HG03342 (cell line): ENCODE data around the gene MRPS15.

Source experiments
- ATAC-seq: cut with Tn5 transposase; IDR thresholded peaks from one replicate; pipeline ENCODE4 v1.9.1; 2021; ENCODE audit warnings: mild to moderate bottlenecking, moderate library complexity; ENCODE audit not compliant: unreplicated experiment

MRPS15 gene

GRCh38 chr1:36464605-36465393 lies 615 bp upstream of the MRPS15 start:
- peak; percentile 31 for ATAC-seq

- no peak for ATAC-seq
These were observed 751 bp downstream of the MRPS15 start for GRCh38 chr1:36463463-36463802.

GRCh38 chr1:36458910-36459309 lies 5.3 kb downstream of the MRPS15 start:
- no peak for ATAC-seq

- no peak for ATAC-seq
These were observed 6.5 kb downstream of the MRPS15 start for GRCh38 chr1:36457691-36458090.

GRCh38 chr1:36456391-36456928 lies 7.7 kb downstream of the MRPS15 start:
- no peak for ATAC-seq

- ATAC-seq: no peak
These were observed 8.8 kb downstream of the MRPS15 start for GRCh38 chr1:36455386-36455785.

GRCh38 chr1:36453600-36454388 lies 10.4 kb downstream of the MRPS15 start:
- no peak for ATAC-seq

- no peak for ATAC-seq
These were observed 11.1 kb downstream of the MRPS15 start for GRCh38 chr1:36453051-36453450.

- ATAC-seq: no peak
These were observed 13.3 kb downstream of the MRPS15 start for GRCh38 chr1:36450919-36451305.

- ATAC-seq: peak; percentile 95
These were observed 13.8 kb downstream of the MRPS15 start, which contains the start of gene OSCP1 for GRCh38 chr1:36450270-36450918. OSCP1 (minus strand) TSS chr1:36450451; CDS start chr1:36450369, 82 bp downstream.

- ATAC-seq: no peak
These were observed 15.6 kb downstream of the MRPS15 start for GRCh38 chr1:36448530-36449056.

- ATAC-seq: no peak
These were observed 16.7 kb downstream of the MRPS15 start for GRCh38 chr1:36447450-36447849.

- ATAC-seq: no peak
These were observed 17.4 kb downstream of the MRPS15 start for GRCh38 chr1:36446746-36447145.

GRCh38 chr1:36446271-36446670 lies 17.9 kb downstream of the MRPS15 start:
- ATAC-seq: no peak

- no peak for ATAC-seq
These were observed 20.9 kb downstream of the MRPS15 start for GRCh38 chr1:36443297-36443696.

- no peak for ATAC-seq
These were observed 21.8 kb downstream of the MRPS15 start for GRCh38 chr1:36442337-36442736.

- ATAC-seq: no peak
These were observed 23.5 kb downstream of the MRPS15 start for GRCh38 chr1:36440646-36441045.

- ATAC-seq: no peak
These were observed 24.1 kb downstream of the MRPS15 start for GRCh38 chr1:36440044-36440443.

- ATAC-seq: no peak
These were observed 25.5 kb downstream of the MRPS15 start for GRCh38 chr1:36438715-36439114.

- ATAC-seq: no peak
These were observed 27.4 kb downstream of the MRPS15 start for GRCh38 chr1:36436821-36437220.

GRCh38 chr1:36433102-36433501 lies 31.1 kb downstream of the MRPS15 start:
- ATAC-seq: no peak
